WERI-Rb-1 (cell line): Measurements from ENCODE around the gene ARHGAP10.

Source experiments
- DNase-seq: peaks from one replicate; pipeline ENCODE4 v3.0.0-alpha.2; 2020
- H3K27ac ChIP-seq: fragments of 250-450 bp; sonication (Bioruptor Pico); 2 replicates; pipeline ENCODE4 v1.5.1; 2020; ENCODE audit warnings: mild to moderate bottlenecking, moderate library complexity
- H3K27me3 ChIP-seq: fragments of 250-450 bp; sonication (Bioruptor Pico); 2 replicates; pipeline ENCODE4 v1.5.1; 2021; ENCODE audit warnings: mild to moderate bottlenecking, low read depth, moderate library complexity; ENCODE audit not compliant: insufficient read depth, severe bottlenecking
- H3K36me3 ChIP-seq: fragments of 250-450 bp; sonication (Bioruptor Pico); 2 replicates; pipeline ENCODE4 v1.5.1; 2020; ENCODE audit warnings: mild to moderate bottlenecking, moderate library complexity
- H3K4me3 ChIP-seq: 2 replicates; pipeline ENCODE4 v1.5.1; 2011; ENCODE audit warnings: low read depth, mild to moderate bottlenecking, control low read depth, low read length
- H3K9me3 ChIP-seq: fragments of 250-450 bp; sonication (Bioruptor Pico); 2 replicates; pipeline ENCODE4 v1.5.1; 2021; ENCODE audit warnings: mild to moderate bottlenecking, moderate library complexity; ENCODE audit not compliant: severe bottlenecking
- CTCF ChIP-seq: IDR thresholded peaks from 2 replicates; pipeline ENCODE4 v1.5.1; 2011; ENCODE audit warnings: low read depth, mild to moderate bottlenecking, control low read depth, inconsistent platforms, low read length

Gene ARHGAP10

GRCh38 chr4:147786031-147786430 lies 54.1 kb downstream of the ARHGAP10 start:
- Histone ChIP-seq H3K36me3 (no peaks in the 10 kb centered on the region), H3K27me3 (no peaks in the 10 kb centered on the region), H3K4me3 (no peak overlapping the region), H3K9me3 (no peaks in the 10 kb centered on the region), H3K27ac (no peak overlapping the region)
- peak; percentile 24 for DNase-seq
- TF ChIP-seq CTCF = no peak

GRCh38 chr4:147786531-147786930 lies 54.6 kb downstream of the ARHGAP10 start:
- Histone ChIP-seq H3K27me3 (no peaks in the 10 kb centered on the region), H3K9me3 (no peaks in the 10 kb centered on the region), H3K36me3 (no peaks in the 10 kb centered on the region), H3K27ac (no peak overlapping the region), H3K4me3 (no peak overlapping the region)
- no peak for DNase-seq
- no peak for TF ChIP-seq CTCF

- no peak overlapping the region for H3K27ac ChIP-seq
- H3K4me3 ChIP-seq = no peak overlapping the region
- no peaks in the 10 kb centered on the region for H3K36me3 ChIP-seq
- no peak for TF ChIP-seq CTCF
- no peak for DNase-seq
- H3K9me3 ChIP-seq = no peaks in the 10 kb centered on the region
- no peaks in the 10 kb centered on the region for H3K27me3 ChIP-seq
These were observed 55.3 kb downstream of the ARHGAP10 start for GRCh38 chr4:147787204-147787603.

- Histone ChIP-seq H3K9me3 (no peaks in the 10 kb centered on the region), H3K27me3 (no peaks in the 10 kb centered on the region), H3K4me3 (no peak overlapping the region), H3K36me3 (no peaks in the 10 kb centered on the region), H3K27ac (no peak overlapping the region)
- DNase-seq = no peak
- TF ChIP-seq CTCF = no peak
These were observed 56.9 kb downstream of the ARHGAP10 start for GRCh38 chr4:147788791-147789190.

- Histone ChIP-seq H3K4me3 (no peak overlapping the region), H3K27me3 (no peaks in the 10 kb centered on the region), H3K9me3 (no peaks in the 10 kb centered on the region), H3K36me3 (no peaks in the 10 kb centered on the region), H3K27ac (no peak overlapping the region)
- no peak for DNase-seq
- TF ChIP-seq CTCF = no peak
These were observed 57.7 kb downstream of the ARHGAP10 start for GRCh38 chr4:147789596-147789995.

- Histone ChIP-seq H3K27ac (no peak overlapping the region), H3K4me3 (no peak overlapping the region), H3K36me3 (no peaks in the 10 kb centered on the region), H3K9me3 (no peaks in the 10 kb centered on the region), H3K27me3 (no peaks in the 10 kb centered on the region)
- no peak for TF ChIP-seq CTCF
- no peak for DNase-seq
These were observed 58.5 kb downstream of the ARHGAP10 start for GRCh38 chr4:147790412-147790811.
